Stimulated activated naive CD4-positive, alpha-beta T cell treated with Interleukin-2 at 50 U/mL for 16 hours (primary cell): ENCODE measurements around the gene WWOX.

Source experiments
- DNase-seq: peaks from one replicate; lab custom pipeline; 2025; lab: John Stamatoyannopoulos, UW

WWOX gene

GRCh38 chr16:79101491-79101890 is 1002.0 kb downstream of the WWOX start:
- no peak for DNase-seq

- DNase-seq = no peak
These were observed 1005.1 kb downstream of the WWOX start for GRCh38 chr16:79104567-79104966.

GRCh38 chr16:79107301-79107700 is 1007.8 kb downstream of the WWOX start:
- DNase-seq = no peak

GRCh38 chr16:79109771-79110170 is 1010.3 kb downstream of the WWOX start:
- no peak for DNase-seq

- no peak for DNase-seq
These were observed 1010.8 kb downstream of the WWOX start for GRCh38 chr16:79110242-79110641.

GRCh38 chr16:79110953-79111352 is 1011.5 kb downstream of the WWOX start:
- DNase-seq = no peak

GRCh38 chr16:79112462-79112861 is 1013.0 kb downstream of the WWOX start:
- DNase-seq = no peak

- DNase-seq = no peak
These were observed 1014.4 kb downstream of the WWOX start for GRCh38 chr16:79113826-79114225.

GRCh38 chr16:79114759-79115158 is 1015.3 kb downstream of the WWOX start:
- DNase-seq = no peak

GRCh38 chr16:79121906-79122305 is 1022.5 kb downstream of the WWOX start:
- DNase-seq = no peak

GRCh38 chr16:79122343-79122742 is 1022.9 kb downstream of the WWOX start:
- DNase-seq = no peak

- no peak for DNase-seq
These were observed 1024.7 kb downstream of the WWOX start for GRCh38 chr16:79124016-79124756.

GRCh38 chr16:79127766-79128165 is 1028.3 kb downstream of the WWOX start:
- no peak for DNase-seq

- DNase-seq = no peak
These were observed 1029.3 kb downstream of the WWOX start for GRCh38 chr16:79128706-79129105.

GRCh38 chr16:79130616-79131015 is 1031.2 kb downstream of the WWOX start:
- no peak for DNase-seq

- DNase-seq = no peak
These were observed 1032.0 kb downstream of the WWOX start for GRCh38 chr16:79131321-79132075.

- DNase-seq = no peak
These were observed 1033.2 kb downstream of the WWOX start for GRCh38 chr16:79132701-79133100.

- no peak for DNase-seq
These were observed 1034.8 kb downstream of the WWOX start for GRCh38 chr16:79134300-79134699.

GRCh38 chr16:79136955-79137354 is 1037.5 kb downstream of the WWOX start:
- DNase-seq = no peak

GRCh38 chr16:79137426-79137939 is 1038.0 kb downstream of the WWOX start:
- DNase-seq = no peak

- DNase-seq = no peak
These were observed 1040.3 kb downstream of the WWOX start for GRCh38 chr16:79139799-79140198.

GRCh38 chr16:79143026-79143425 is 1043.6 kb downstream of the WWOX start:
- no peak for DNase-seq

GRCh38 chr16:79150151-79150550 is 1050.7 kb downstream of the WWOX start:
- no peak for DNase-seq
